HepG2 (cell line): ENCODE data around the gene ZNF234. TPM values are rescaled to one million over a fixed set of nuclear protein-coding genes. Genes with fewer than 3 reads are reported as not detected.

Experiments
- CBX1 ChIP-seq: IDR thresholded peaks from one replicate; pipeline ENCODE4 v1.6.1; 2016; ENCODE audit warnings: antibody characterized with exemption, low read depth
- FOXO1 ChIP-seq: sonication (generic); formaldehyde crosslinking; IDR thresholded peaks from 2 replicates; pipeline ENCODE4 v1.4.0; 2020; ENCODE audit warnings: missing genetic modification reagents
- KMT2B ChIP-seq: IDR thresholded peaks from 2 replicates; pipeline ENCODE4 v1.6.1; 2016; ENCODE audit warnings: missing genetic modification reagents, missing compliant biosample characterization
- MIXL1 ChIP-seq: IDR thresholded peaks from 2 replicates; pipeline ENCODE4 v1.6.1; 2016
- NFIC ChIP-seq: IDR thresholded peaks from 2 replicates; pipeline ENCODE4 v1.6.1; 2012; ENCODE audit warnings: mild to moderate bottlenecking, low read length, inconsistent platforms
- NR3C1 ChIP-seq: sonication (generic); formaldehyde crosslinking; IDR thresholded peaks from 2 replicates; pipeline ENCODE4 v1.4.0; 2020; ENCODE audit warnings: missing genetic modification reagents
- PRPF4 ChIP-seq: fragments of 200-400 bp; formaldehyde crosslinking; IDR thresholded peaks from 2 replicates; pipeline ENCODE4 v1.6.1; 2016; ENCODE audit warnings: low read length, low read depth; ENCODE audit not compliant: poor library complexity, severe bottlenecking
- RCOR2 ChIP-seq: IDR thresholded peaks from 2 replicates; pipeline ENCODE4 v1.6.1; 2016; ENCODE audit warnings: missing biosample characterization, missing genetic modification reagents
- RERE ChIP-seq: IDR thresholded peaks from 2 replicates; pipeline ENCODE4 v1.6.1; 2016; ENCODE audit warnings: low read depth, missing genetic modification reagents, missing compliant biosample characterization
- SATB2 ChIP-seq: sonication (generic); formaldehyde crosslinking; IDR thresholded peaks from 2 replicates; pipeline ENCODE4 v1.5.0; 2020; ENCODE audit warnings: missing genetic modification reagents
- SNAI1 ChIP-seq: sonication (generic); formaldehyde crosslinking; IDR thresholded peaks from 2 replicates; pipeline ENCODE4 v1.5.0; 2020; ENCODE audit warnings: mild to moderate bottlenecking, missing genetic modification reagents, borderline replicate concordance
- SOX6 ChIP-seq, 2 experiments: fragments of 450-650 bp in 1 of 2; sonication (generic) in 1 of 2; formaldehyde crosslinking in 1 of 2; IDR thresholded peaks; 2 replicates each; pipeline versions ENCODE4 v1.4.0 to v1.6.1; 2017 to 2020; ENCODE audit warnings: antibody characterized with exemption in 1 of 2, mild to moderate bottlenecking in 1 of 2, missing genetic modification reagents in 1 of 2
- TBP ChIP-seq: sonication (generic); formaldehyde crosslinking; IDR thresholded peaks from 2 replicates; pipeline ENCODE4 v1.5.0; 2020; ENCODE audit warnings: missing genetic modification reagents
- UBTF ChIP-seq: sonication (generic); formaldehyde crosslinking; IDR thresholded peaks from 2 replicates; pipeline ENCODE4 v1.4.0; 2020; ENCODE audit warnings: mild to moderate bottlenecking, missing genetic modification reagents
- ZFP1 ChIP-seq: IDR thresholded peaks from 2 replicates; pipeline ENCODE4 v1.6.1; 2016
- ZNF18 ChIP-seq: sonication (generic); formaldehyde crosslinking; IDR thresholded peaks from 2 replicates; pipeline ENCODE4 v1.8.0; 2022; ENCODE audit warnings: mild to moderate bottlenecking, missing genetic modification reagents; ENCODE audit not compliant: insufficient replicate concordance
- ZNF225 ChIP-seq: sonication (generic); formaldehyde crosslinking; IDR thresholded peaks from 2 replicates; pipeline ENCODE4 v1.4.0; 2020; ENCODE audit warnings: mild to moderate bottlenecking, missing genetic modification reagents
- ZNF234 ChIP-seq: sonication (generic); formaldehyde crosslinking; conservative IDR thresholded peaks from 2 replicates; pipeline ENCODE4 v1.5.1; 2020; ENCODE audit warnings: mild to moderate bottlenecking, missing genetic modification reagents
- ZNF30 ChIP-seq: sonication (generic); formaldehyde crosslinking; IDR thresholded peaks from 2 replicates; pipeline ENCODE4 v1.5.0; 2020; ENCODE audit warnings: mild to moderate bottlenecking, missing genetic modification reagents
- ZNF329 ChIP-seq: sonication (generic); formaldehyde crosslinking; IDR thresholded peaks from 2 replicates; pipeline ENCODE4 v1.9.0; 2021; ENCODE audit warnings: low read depth, mild to moderate bottlenecking, missing genetic modification reagents
- ZNF746 ChIP-seq: sonication (generic); formaldehyde crosslinking; IDR thresholded peaks from 2 replicates; pipeline ENCODE4 v1.8.0; 2022; ENCODE audit warnings: mild to moderate bottlenecking, missing genetic modification reagents
- ZNF841 ChIP-seq: sonication (generic); formaldehyde crosslinking; IDR thresholded peaks from 2 replicates; pipeline ENCODE4 v1.8.1; 2023; ENCODE audit warnings: missing genetic modification reagents, borderline replicate concordance
- polyA plus RNA-seq, 8 experiments: library from polyadenylated mRNA; depleted of rRNA in 3 of 8; stranded (reverse) in 7 of 8; unstranded in 1 of 8; fragments of >200 nt; fragmentation: Illumina TruSeq in 4 of 8; extraction: Trizol in 4 of 8; gene quantifications; 2 replicates each; pipeline versions ENCODE4 v1.2.1 to v1.2.3, GENCODE V29; 2011 to 2016; ENCODE audit warnings: low read depth in 4 of 8, missing spikeins in 1 of 8, mixed read lengths in 1 of 8; ENCODE audit not compliant: insufficient read depth in 1 of 8
- total RNA-seq, 5 experiments: library from RNA; depleted of rRNA; stranded (reverse); fragments of >200 nt; fragmentation: Illumina TruSeq; extraction: Trizol; gene quantifications; 2 replicates each; pipeline ENCODE4 v1.2.3, GENCODE V29; 2016; ENCODE audit warnings: low read depth in 1 of 5

The ZNF234 gene
- total and polyA plus RNA-seq, 2 of the 13 experiments (the other 11 are each of a cell fraction or from before 2014, with no cell fraction given), result 3.5 to 11.2 TPM

GRCh38 chr19:44164673-44165512 is 23.5 kb downstream of the ZNF234 start, which contains the start of gene ZNF226 (continued):
- no peak for TF ChIP-seq UBTF
- TF ChIP-seq KMT2B, result peak; percentile 88
- TF ChIP-seq SNAI1 (CRISPR knock-in tag), result 0 out of 2 replicates have a peak, but pooled peaks have one; percentile 25
- no peak for TF ChIP-seq ZNF30 (CRISPR knock-in tag)
- no peak for TF ChIP-seq ZNF841 (CRISPR knock-in tag)
- TF ChIP-seq ZNF18 (CRISPR knock-in tag), result no peak
- no peak for TF ChIP-seq ZNF329 (CRISPR knock-in tag)
- TF ChIP-seq ZNF746, result no peak
- TF ChIP-seq TBP, result no peak
- no peak for TF ChIP-seq RERE
- TF ChIP-seq NR3C1 (CRISPR knock-in tag), result no peak
- no peak for TF ChIP-seq CBX1
- no peak for TF ChIP-seq ZNF234
- TF ChIP-seq SATB2 (CRISPR knock-in tag), result no peak
- no peak; the same call in 1 of the 2 replicates for TF ChIP-seq ZFP1 (CRISPR knock-in tag)
- TF ChIP-seq SOX6 (IDR thresholded peaks at IDR 0.05), result no peak
- TF ChIP-seq SOX6 (CRISPR knock-in tag; IDR thresholded peaks at IDR 0.05), result peak; percentile 57; the same call in 1 of the 2 replicates
- TF ChIP-seq PRPF4, result no peak
- 0 out of 2 replicates have a peak, but pooled peaks have one; percentile 48 for TF ChIP-seq MIXL1
- peak; percentile 54; the same call in 1 of the 2 replicates for TF ChIP-seq ZNF225 (CRISPR knock-in tag)
- no peak for TF ChIP-seq NFIC
- no peak for TF ChIP-seq RCOR2 (CRISPR knock-in tag)
- TF ChIP-seq FOXO1 (CRISPR knock-in tag), result no peak; the same call in 1 of the 2 replicates
